OCI-LY7 (cell line): ENCODE results near the gene MGAT5B.

Experiments
- CTCF ChIP-seq: fragments of 200-600 bp; sonication (generic); conservative IDR thresholded peaks from 2 replicates; pipeline ENCODE4 v1.5.1; 2014; ENCODE audit warnings: mild to moderate bottlenecking, antibody characterized with exemption, low read length, moderate library complexity, mixed read lengths
- EZH2phosphoT487 ChIP-seq: fragments of 200-600 bp; sonication (generic); IDR thresholded peaks from 2 replicates; pipeline ENCODE4 v1.6.1; 2018; ENCODE audit warnings: low read depth, borderline replicate concordance, mild to moderate bottlenecking, mixed run types, antibody characterized with exemption, low read length, moderate library complexity, mixed read lengths

GRCh38 chr17:76879254-76879653 is 11.1 kb downstream of the MGAT5B start:
- no peak for TF ChIP-seq CTCF
- no peak for TF ChIP-seq EZH2phosphoT487
